ENCODE data around the gene LYPLA2. TPM values are rescaled to one million over a fixed set of nuclear protein-coding genes. Genes with fewer than 3 reads are reported as not detected.

Gene LYPLA2
- total and polyA plus RNA-seq, 2 of the 8 experiments (the other 6 are each of a cell fraction or from before 2014, with no cell fraction given) = 138 to 211 TPM

DNA sequence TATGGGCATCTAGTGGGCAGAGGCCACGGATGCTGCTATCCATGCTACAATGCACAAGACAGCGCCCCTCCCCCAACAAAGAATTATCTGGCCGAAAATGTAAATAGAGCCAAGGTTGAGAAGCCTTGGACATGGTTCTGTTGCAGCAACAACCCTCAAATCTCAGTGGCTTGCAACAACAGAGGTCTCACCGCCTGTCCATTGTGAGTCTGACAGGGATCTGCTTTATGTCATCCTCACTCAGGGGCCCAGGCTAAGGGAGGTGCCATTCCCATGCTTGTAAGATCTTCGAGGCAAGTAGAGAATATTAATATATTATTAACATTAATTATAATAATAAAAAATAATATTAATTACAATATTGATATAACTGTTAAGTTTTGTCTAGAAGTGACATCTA, 22.2 kb upstream of the LYPLA2 start:
- Histone ChIP-seq H2BK20ac (ENCODE audit: low read length) (no peak overlapping the region), H2BK12ac (ENCODE audit: low read depth, low read length) (no peak overlapping the region), H3K36me3 (ENCODE audit: control insufficient read depth in 2 of 4, insufficient read depth in 4 of 4, low read length in 3 of 4) (peaks cover 2 to 6% (median 4%) of the 10 kb centered on the region in 4 experiments; a peak in 4 of 8 replicates), H3K4ac (replicated peaks; ENCODE audit: insufficient read length, low read depth, low read length) (no peak overlapping the region), H3K4me3 (ENCODE audit: extremely low read depth in 1 of 4, insufficient read depth in 2 of 4, low read depth in 3 of 4, low read length in 4 of 4) (no peak overlapping the region), H4K5ac (ENCODE audit: insufficient read length, low read depth, low read length) (no peak overlapping the region), H3K56ac (replicated peaks; ENCODE audit: insufficient read length, low read depth, low read length) (no peak overlapping the region), H3K18ac (ENCODE audit: extremely low read depth, low read length) (no peak overlapping the region), H2AFZ (ENCODE audit: low read length) (no peak overlapping the region), H3K27me3 (replicated peaks in 1 of 4; ENCODE audit: control insufficient read depth in 3 of 4, extremely low read depth in 1 of 4, insufficient read depth in 3 of 4, low read length in 3 of 4) (no peaks in the 10 kb centered on the region), H3K23ac (ENCODE audit: insufficient read length) (no peak overlapping the region), H2BK5ac (ENCODE audit: low read depth, low read length) (no peak overlapping the region), H3K79me2 (ENCODE audit: control insufficient read depth in 1 of 2, insufficient read depth in 2 of 2, low read length in 2 of 2) (no peaks in the 10 kb centered on the region), H3K23me2 (ENCODE audit: low read depth, low read length) (no peaks in the 10 kb centered on the region), H3K79me1 (ENCODE audit: low read depth, low read length) (no peaks in the 10 kb centered on the region), H4K20me1 (replicated peaks in 1 of 2; ENCODE audit: control insufficient read depth in 1 of 2, insufficient read depth in 2 of 2, low read length in 2 of 2) (peaks cover 0 to 1% of the 10 kb centered on the region in 2 experiments), H3K14ac (ENCODE audit: insufficient read length) (no peak overlapping the region), H3K4me1 (replicated peaks in 1 of 4; ENCODE audit: control insufficient read depth in 3 of 4, insufficient read depth in 4 of 4, low read length in 3 of 4) (no peaks in the 10 kb centered on the region), H2BK120ac (replicated peaks; ENCODE audit: low read depth, low read length) (no peak overlapping the region), H4K91ac (replicated peaks; ENCODE audit: insufficient read length, low read length) (no peak overlapping the region), H3K27ac (ENCODE audit: low read depth, low read length) (no peak overlapping the region), H2BK15ac (ENCODE audit: low read length) (no peak overlapping the region), H3K4me2 (ENCODE audit: insufficient read depth in 1 of 2, low read depth in 2 of 2, low read length in 2 of 2) (no peak overlapping the region), H2AK5ac (ENCODE audit: low read depth, low read length) (no peak overlapping the region), H3K9ac (replicated peaks in 1 of 4; ENCODE audit: extremely low read depth in 1 of 4, low read depth in 3 of 4, low read length in 3 of 4) (no peak overlapping the region), H3K9me3 (ENCODE audit: insufficient read depth in 2 of 2, low read depth in 1 of 2, low read length in 1 of 2) (no peaks in the 10 kb centered on the region), H4K8ac (ENCODE audit: extremely low read depth, insufficient read depth, low read length) (no peak overlapping the region)
- DNase-seq (ENCODE audit: low read depth in 1 of 2, low spot score in 2 of 2) = no peak
- ChIA-PET CTCF (ENCODE audit: partially characterized antibody) (interaction anchor here (0.9 to 1.6 kb wide), 3 partner anchors 11 to 30 kb away, joined by 3 to 4 read pairs (median 3); no protein-coding TSS in a partner anchor), POLR2A (ENCODE audit: partially characterized antibody) (interaction anchor here (0.8 to 1.0 kb wide), 2 partner anchors 25 to 44 kb away, joined by 3 read pairs; partner anchors contain the start of gene ELOA)
- WGBS, 2 experiments (ENCODE audit: extremely low coverage in 1 of 2, insufficient coverage in 1 of 2, insufficient read length in 1 of 2, insufficient replicate concordance in 2 of 2, low coverage in 1 of 2, low lambda C conversion rate in 2 of 2, missing lambda C conversion rate in 1 of 2) = 88% methylated on average over 5 of the region's 5 CpGs; no CpG with 5 or more reads in 1 of the 2 experiments
- no peak for FAIRE-seq
- TF ChIP-seq CHD1 (IDR thresholded peaks at IDR 0.05; ENCODE audit: low read depth, low read length) (no peak), GABPA (IDR thresholded peaks at IDR 0.05; ENCODE audit: borderline replicate concordance, insufficient read depth, low read length) (no peak), RAD21 (IDR thresholded peaks at IDR 0.05 in 1 of 2, conservative IDR thresholded peaks at IDR 0.05 in 1 of 2; ENCODE audit: low read depth in 2 of 2, low read length in 2 of 2) (no peak), SRF (IDR thresholded peaks at IDR 0.05; ENCODE audit: low read depth, low read length) (no peak), TAF1 (IDR thresholded peaks at IDR 0.05; ENCODE audit: low read depth, low read length) (no peak), HDAC2 (IDR thresholded peaks at IDR 0.05; ENCODE audit: borderline replicate concordance in 1 of 2, low read depth in 2 of 2, low read length in 2 of 2) (no peak), BACH1 (IDR thresholded peaks at IDR 0.05; ENCODE audit: low read length) (no peak), TAF7 (optimal IDR thresholded peaks at IDR 0.05; ENCODE audit: borderline replicate concordance, low read depth, low read length) (no peak), MAFK (IDR thresholded peaks at IDR 0.05; ENCODE audit: low read depth, low read length) (no peak), SP4 (IDR thresholded peaks at IDR 0.05; ENCODE audit: low read length) (no peak), BRCA1 (IDR thresholded peaks at IDR 0.05; ENCODE audit: low read depth, low read length) (no peak), KDM1A (IDR thresholded peaks at IDR 0.05; ENCODE audit: borderline replicate concordance, low read length) (no peak), RBBP5 (IDR thresholded peaks at IDR 0.05; ENCODE audit: borderline replicate concordance, low read depth, low read length) (no peak)
- TF ChIP-seq, protein P1, sequence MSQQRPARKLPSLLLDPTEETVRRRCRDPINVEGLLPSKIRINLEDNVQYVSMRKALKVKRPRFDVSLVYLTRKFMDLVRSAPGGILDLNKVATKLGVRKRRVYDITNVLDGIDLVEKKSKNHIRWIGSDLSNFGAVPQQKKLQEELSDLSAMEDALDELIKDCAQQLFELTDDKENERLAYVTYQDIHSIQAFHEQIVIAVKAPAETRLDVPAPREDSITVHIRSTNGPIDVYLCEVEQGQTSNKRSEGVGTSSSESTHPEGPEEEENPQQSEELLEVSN (IDR thresholded peaks at IDR 0.05) = no peak

Measured in H1 (cell line).